Skeletal muscle satellite cell (primary cell): ENCODE results near the gene ZBED2.

ENCODE experiments used
- H3K27me3 ChIP-seq: 2 replicates; pipeline ENCODE4 v1.7.0; 2013; ENCODE audit warnings: low read length; ENCODE audit not compliant: control insufficient read depth, insufficient read depth
- H3K36me3 ChIP-seq: 2 replicates; pipeline ENCODE4 v1.7.0; 2013; ENCODE audit warnings: mild to moderate bottlenecking, control low read depth, low read length; ENCODE audit not compliant: insufficient read depth
- H3K4me1 ChIP-seq: 2 replicates; pipeline ENCODE4 v1.7.0; 2013; ENCODE audit warnings: low read length; ENCODE audit not compliant: control insufficient read depth, insufficient read depth
- H3K4me2 ChIP-seq: 2 replicates; pipeline ENCODE4 v1.7.0; 2013; ENCODE audit warnings: mild to moderate bottlenecking, low read length
- H3K4me3 ChIP-seq: 2 replicates; pipeline ENCODE4 v1.7.0; 2013; ENCODE audit warnings: low read length
- H3K9ac ChIP-seq: 2 replicates; pipeline ENCODE4 v1.7.0; 2013; ENCODE audit warnings: mild to moderate bottlenecking, low read depth, low read length, moderate library complexity
- H3K9me3 ChIP-seq: replicated peaks from 2 replicates; pipeline ENCODE4 v1.7.0; 2013; ENCODE audit warnings: mild to moderate bottlenecking, control low read depth, low read length

Gene ZBED2

GRCh38 chr3:111588527-111588926 is 6.6 kb downstream of the ZBED2 start:
- Histone ChIP-seq H3K27me3 (no peaks in the 10 kb centered on the region), H3K36me3 (no peaks in the 10 kb centered on the region), H3K4me3 (no peak overlapping the region), H3K9me3 (no peaks in the 10 kb centered on the region), H3K9ac (no peak overlapping the region), H3K4me2 (no peak overlapping the region), H3K4me1 (peaks cover 59% of the 10 kb centered on the region)

DNA sequence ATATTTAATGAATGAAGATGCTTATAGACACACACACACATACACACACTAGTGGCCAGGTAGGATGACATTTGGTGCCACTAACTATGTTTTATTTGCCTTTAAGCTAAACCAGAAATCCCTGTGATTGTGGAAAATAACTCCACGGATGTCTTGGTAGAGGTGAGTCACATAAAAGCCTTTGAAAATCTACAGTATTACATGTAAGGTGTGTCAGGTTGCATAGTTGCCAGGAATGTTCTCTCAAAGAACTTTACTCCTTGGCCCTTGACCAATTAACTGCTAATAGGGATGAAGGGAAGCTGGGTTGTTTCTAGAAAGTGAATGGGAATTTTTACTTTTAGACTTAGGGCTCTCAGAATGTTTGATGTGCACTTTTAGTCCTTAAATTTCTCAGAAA is 9.9 kb downstream of the ZBED2 start:
- Histone ChIP-seq H3K9ac (no peak overlapping the region), H3K4me2 (no peak overlapping the region), H3K27me3 (no peaks in the 10 kb centered on the region), H3K36me3 (no peaks in the 10 kb centered on the region), H3K9me3 (no peaks in the 10 kb centered on the region), H3K4me1 (peaks cover 47% of the 10 kb centered on the region), H3K4me3 (no peak overlapping the region)

DNA sequence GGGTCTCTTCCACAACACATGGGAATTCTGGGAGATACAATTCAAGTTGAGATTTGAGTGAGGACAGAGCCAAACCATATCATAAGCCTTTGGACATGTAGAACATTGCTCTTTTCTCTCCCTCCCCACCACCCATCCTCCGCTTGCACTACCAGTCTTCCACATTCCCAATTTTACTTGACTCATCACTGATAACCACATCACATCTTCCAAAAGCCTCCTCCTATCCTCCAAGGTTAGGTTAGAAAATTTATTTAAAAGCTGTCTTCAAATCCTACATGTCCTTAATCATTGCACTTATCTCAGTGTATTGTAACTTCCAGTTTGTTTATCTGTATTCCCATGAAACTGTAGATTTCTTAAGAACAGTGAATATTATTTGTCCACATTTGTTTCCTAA is 10.4 kb downstream of the ZBED2 start:
- peaks cover 43% of the 10 kb centered on the region for H3K4me1 ChIP-seq
- H3K9ac ChIP-seq, result no peak overlapping the region
- H3K4me2 ChIP-seq, result no peak overlapping the region
- H3K9me3 ChIP-seq, result no peaks in the 10 kb centered on the region
- no peak overlapping the region for H3K4me3 ChIP-seq
- no peaks in the 10 kb centered on the region for H3K27me3 ChIP-seq
- H3K36me3 ChIP-seq, result no peaks in the 10 kb centered on the region

- Histone ChIP-seq H3K36me3 (no peaks in the 10 kb centered on the region), H3K4me3 (no peak overlapping the region), H3K9ac (peak overlapping the region; percentile 19), H3K9me3 (no peaks in the 10 kb centered on the region), H3K4me1 (peaks cover 32% of the 10 kb centered on the region), H3K4me2 (peak overlapping the region; percentile 4), H3K27me3 (no peaks in the 10 kb centered on the region)
Observed at GRCh38 chr3:111582120-111582474, 13.0 kb downstream of the ZBED2 start.

DNA sequence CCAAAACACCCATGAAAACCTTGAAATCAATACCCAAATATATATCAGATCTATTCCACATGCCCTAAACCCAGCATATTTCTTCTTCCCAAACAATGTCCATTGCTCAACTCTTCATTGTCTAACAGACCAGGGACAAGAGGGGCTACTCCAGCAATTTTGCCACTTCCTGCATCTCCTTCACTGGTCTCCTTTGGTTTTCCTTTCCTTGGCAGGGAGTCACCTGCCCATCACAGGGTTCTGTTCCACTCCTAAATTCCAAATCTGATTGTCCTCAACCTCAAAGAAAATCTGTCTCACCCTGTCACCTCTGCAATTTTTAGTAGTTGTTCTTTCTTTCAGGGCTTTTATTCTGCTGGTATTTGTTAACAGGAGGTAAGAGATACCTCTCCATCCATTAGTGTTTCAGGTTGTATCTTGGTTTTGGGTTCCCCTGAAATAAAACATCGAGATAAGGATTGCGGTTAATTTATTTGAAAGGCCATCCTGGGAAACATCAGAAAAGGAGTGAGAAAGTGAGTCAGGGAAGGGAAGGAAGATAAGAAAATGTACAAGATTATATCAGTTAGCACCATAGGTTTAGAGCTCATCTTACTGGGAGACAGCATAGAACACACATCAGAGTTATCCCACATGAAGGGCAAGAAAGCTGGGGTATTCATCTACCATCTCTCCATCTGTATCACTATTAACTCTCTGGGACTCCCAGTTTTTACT is 13.6 kb downstream of the ZBED2 start:
- Histone ChIP-seq H3K4me1 (peaks cover 32% of the 10 kb centered on the region), H3K4me3 (no peak overlapping the region), H3K36me3 (no peaks in the 10 kb centered on the region), H3K4me2 (no peak overlapping the region), H3K27me3 (no peaks in the 10 kb centered on the region), H3K9ac (no peak overlapping the region), H3K9me3 (no peaks in the 10 kb centered on the region)

DNA sequence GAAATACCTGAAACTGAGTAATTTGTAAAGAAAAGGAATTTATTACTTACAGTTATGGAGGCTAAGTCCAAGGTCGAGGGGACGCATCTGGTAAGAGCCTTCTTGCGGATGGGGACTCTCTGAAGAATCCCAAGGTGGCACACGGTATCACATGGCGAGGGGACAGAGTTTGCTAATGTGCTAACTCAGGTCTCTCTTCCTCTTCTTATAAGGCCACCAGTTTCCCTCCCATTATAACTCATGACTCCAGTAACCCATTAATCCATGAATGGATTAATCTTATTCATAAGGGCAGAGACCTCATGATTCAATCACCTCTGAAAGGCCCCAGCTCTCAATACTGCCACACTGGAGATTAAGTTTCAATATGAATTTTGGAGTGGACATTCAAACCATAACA is 15.7 kb downstream of the ZBED2 start:
- Histone ChIP-seq H3K4me3 (no peak overlapping the region), H3K9me3 (no peaks in the 10 kb centered on the region), H3K4me2 (no peak overlapping the region), H3K4me1 (peaks cover 19% of the 10 kb centered on the region), H3K27me3 (no peaks in the 10 kb centered on the region), H3K36me3 (no peaks in the 10 kb centered on the region), H3K9ac (no peak overlapping the region)

DNA sequence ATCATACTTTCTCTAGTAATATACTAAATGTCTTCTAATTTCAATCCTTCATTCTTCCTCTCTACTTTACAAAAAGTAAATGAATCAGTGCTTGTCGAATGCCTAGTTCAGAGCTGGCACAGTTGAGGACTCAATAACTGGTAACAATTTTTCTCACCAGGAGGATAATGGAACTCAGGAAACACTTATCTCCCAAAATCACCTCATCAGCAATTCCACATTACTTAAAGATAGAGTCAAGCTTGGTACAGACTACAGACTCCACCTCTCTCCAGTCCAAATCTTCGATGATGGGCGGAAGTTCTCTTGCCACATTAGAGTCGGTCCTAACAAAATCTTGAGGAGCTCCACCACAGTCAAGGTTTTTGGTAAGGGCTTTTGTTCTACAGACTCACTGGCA is 16.3 kb downstream of the ZBED2 start:
- Histone ChIP-seq H3K36me3 (no peaks in the 10 kb centered on the region), H3K4me1 (peaks cover 19% of the 10 kb centered on the region), H3K4me3 (no peak overlapping the region), H3K9me3 (no peaks in the 10 kb centered on the region), H3K9ac (no peak overlapping the region), H3K27me3 (no peaks in the 10 kb centered on the region), H3K4me2 (no peak overlapping the region)

DNA sequence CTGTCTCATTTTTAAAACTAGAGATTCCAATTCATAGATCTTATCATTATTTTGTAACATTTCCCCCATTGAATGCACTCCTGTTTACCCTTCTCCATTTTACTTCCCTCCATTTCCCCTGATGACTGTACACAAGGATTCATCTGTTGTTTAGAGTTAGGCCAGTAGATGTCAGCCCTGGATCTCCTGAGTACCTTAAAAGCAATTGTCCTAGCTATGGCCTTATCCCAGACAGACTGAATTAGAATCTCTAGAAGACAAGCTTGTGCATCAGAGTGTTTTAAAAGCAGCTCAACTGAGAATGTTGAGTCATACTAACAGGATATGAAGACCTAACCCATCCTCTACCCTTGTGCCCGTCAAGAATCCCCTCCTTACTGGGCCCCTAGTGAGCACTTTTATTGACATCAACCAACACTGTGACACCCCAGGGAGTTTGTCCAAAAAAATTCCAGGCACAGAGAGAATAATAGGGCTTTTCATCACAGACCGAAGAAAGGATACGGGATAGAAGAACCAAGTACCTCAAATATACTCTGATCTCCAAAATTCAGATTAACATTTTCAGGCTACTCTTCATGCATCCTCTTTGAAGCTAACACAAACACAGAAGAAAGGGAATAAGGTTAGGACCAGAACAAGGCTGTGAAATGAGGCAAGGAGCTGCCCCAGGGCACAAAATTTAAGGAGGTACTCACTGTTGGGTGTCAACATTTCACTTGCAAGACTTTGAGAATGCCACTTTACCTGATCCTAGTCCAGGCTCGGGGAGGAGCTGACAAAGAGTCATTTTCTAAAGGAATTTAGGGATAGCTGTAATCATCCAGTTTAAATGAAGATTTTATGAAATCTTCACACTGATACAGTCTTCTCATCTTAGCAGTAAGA is 17.1 kb downstream of the ZBED2 start:
- no peak overlapping the region for H3K4me2 ChIP-seq
- H3K36me3 ChIP-seq, result no peaks in the 10 kb centered on the region
- H3K4me1 ChIP-seq, result peaks cover 19% of the 10 kb centered on the region
- no peak overlapping the region for H3K4me3 ChIP-seq
- H3K9me3 ChIP-seq, result no peaks in the 10 kb centered on the region
- no peak overlapping the region for H3K9ac ChIP-seq
- H3K27me3 ChIP-seq, result no peaks in the 10 kb centered on the region

DNA sequence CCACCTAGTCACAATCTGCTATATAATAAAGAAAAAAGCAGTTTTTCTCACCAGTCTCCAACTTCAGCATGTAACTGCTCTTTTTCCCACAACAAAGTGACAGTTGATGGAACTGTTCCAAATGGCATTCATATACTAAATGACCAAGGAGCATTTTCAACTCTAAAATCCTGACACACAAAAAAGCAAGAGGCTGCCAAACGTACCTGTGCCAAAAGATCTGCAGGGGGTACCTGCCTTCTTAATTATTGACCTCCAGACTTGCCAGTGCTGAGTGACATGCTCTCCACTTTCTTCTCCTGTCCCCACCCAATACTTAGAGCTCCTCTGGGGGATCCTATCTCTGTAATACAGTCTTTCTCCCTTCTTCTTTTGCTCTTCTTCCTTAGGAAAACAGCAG is 18.0 kb downstream of the ZBED2 start:
- no peak overlapping the region for H3K4me2 ChIP-seq
- no peak overlapping the region for H3K9ac ChIP-seq
- peaks cover 13% of the 10 kb centered on the region for H3K4me1 ChIP-seq
- H3K9me3 ChIP-seq, result no peaks in the 10 kb centered on the region
- no peaks in the 10 kb centered on the region for H3K27me3 ChIP-seq
- no peak overlapping the region for H3K4me3 ChIP-seq
- no peaks in the 10 kb centered on the region for H3K36me3 ChIP-seq

DNA sequence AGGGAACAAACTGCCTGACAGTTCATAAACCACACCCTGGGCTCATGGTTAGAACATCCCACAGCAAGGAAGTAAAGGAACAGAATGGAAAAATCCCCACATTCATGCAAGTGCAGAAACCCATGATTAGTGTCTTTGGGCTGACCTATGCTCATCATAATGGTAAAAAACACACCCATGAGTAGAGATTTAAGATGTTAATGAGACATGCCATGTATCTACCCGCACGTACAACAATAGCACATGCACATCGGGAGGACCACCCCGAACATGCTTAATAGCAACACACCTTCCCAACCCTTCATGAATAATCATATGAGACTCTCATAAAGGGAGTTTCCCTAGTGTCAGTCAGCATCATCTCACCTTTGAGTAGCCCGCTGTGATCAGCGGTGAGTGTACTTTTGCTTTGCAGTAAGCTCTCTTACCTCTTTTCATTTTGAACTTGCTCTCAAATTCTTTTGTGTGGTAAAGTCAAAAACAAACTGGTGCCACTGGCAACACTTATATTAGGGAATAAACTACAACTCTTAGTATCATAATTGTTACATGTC is 23.2 kb downstream of the ZBED2 start:
- no peaks in the 10 kb centered on the region for H3K9me3 ChIP-seq
- no peak overlapping the region for H3K4me3 ChIP-seq
- no peak overlapping the region for H3K9ac ChIP-seq
- H3K36me3 ChIP-seq, result no peaks in the 10 kb centered on the region
- peaks cover 3% of the 10 kb centered on the region for H3K27me3 ChIP-seq
- H3K4me2 ChIP-seq, result no peak overlapping the region
- H3K4me1 ChIP-seq, result no peaks in the 10 kb centered on the region

GRCh38 chr3:111571282-111571681 is 23.9 kb downstream of the ZBED2 start:
- Histone ChIP-seq H3K9me3 (no peaks in the 10 kb centered on the region), H3K36me3 (no peaks in the 10 kb centered on the region), H3K4me2 (no peak overlapping the region), H3K4me1 (no peaks in the 10 kb centered on the region), H3K4me3 (no peak overlapping the region), H3K9ac (no peak overlapping the region), H3K27me3 (peaks cover 4% of the 10 kb centered on the region)
